Measurements from ENCODE around the gene ADGRL1.
A peak's percentile ranks its signal among the peaks of the same experiment; 100 is the strongest.

The ADGRL1 gene

GRCh38 chr19:14119644-14120496, 86.1 kb downstream of the ADGRL1 start:
- no peak overlapping the region for H3K4me3 ChIP-seq (ENCODE audit: low read length)

DNA sequence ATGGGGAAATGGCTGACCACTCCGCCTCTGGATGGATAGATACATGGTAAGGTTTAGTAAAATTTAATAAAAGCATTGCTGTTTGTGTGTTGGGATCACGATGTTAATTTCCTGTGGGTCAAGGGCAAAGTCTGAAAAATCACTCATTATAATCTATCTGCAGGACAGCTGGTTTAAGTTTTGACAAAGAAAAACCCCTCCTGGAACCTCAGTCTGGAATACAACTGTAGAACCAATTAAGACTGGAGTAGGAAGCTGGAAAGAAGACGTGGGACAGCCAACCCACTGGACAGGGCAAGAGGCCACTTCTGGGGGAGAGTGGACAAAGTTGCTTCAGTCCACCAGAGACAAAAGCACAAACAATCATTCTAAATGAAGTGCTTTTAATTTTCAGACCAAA, 86.8 kb downstream of the ADGRL1 start:
- H3K9ac ChIP-seq (ENCODE audit: low read length): no peak overlapping the region
- H3K4me3 ChIP-seq (ENCODE audit: low read length): peak overlapping the region; percentile 53
- peaks cover 8% of the 10 kb centered on the region for H3K4me1 ChIP-seq (ENCODE audit: control insufficient read depth, low read depth, low read length)
- H3K27ac ChIP-seq (ENCODE audit: low read length): no peak overlapping the region
- no peaks in the 10 kb centered on the region for H3K27me3 ChIP-seq (ENCODE audit: control insufficient read depth, insufficient read depth, low read length)
- peaks cover under 1% of the 10 kb centered on the region for H3K36me3 ChIP-seq (ENCODE audit: control insufficient read depth, low read depth, low read length)
- H3K9me3 ChIP-seq (ENCODE audit: control insufficient read depth, low read depth, low read length): no peaks in the 10 kb centered on the region

More at GRCh38 chr19:14119644-14120496, 86.1 kb downstream of the ADGRL1 start:
- H3K4me1 ChIP-seq (ENCODE audit: control insufficient read depth, low read depth, low read length): peaks cover 8% of the 10 kb centered on the region
- H3K36me3 ChIP-seq (ENCODE audit: control insufficient read depth, low read depth, low read length): peaks cover 6% of the 10 kb centered on the region
- no peaks in the 10 kb centered on the region for H3K27me3 ChIP-seq (ENCODE audit: control insufficient read depth, insufficient read depth, low read length)
- no peak overlapping the region for H3K9ac ChIP-seq (ENCODE audit: low read length)
- H3K9me3 ChIP-seq (ENCODE audit: control insufficient read depth, low read depth, low read length): no peaks in the 10 kb centered on the region
- no peak overlapping the region for H3K27ac ChIP-seq (ENCODE audit: low read length)

- Histone ChIP-seq H3K27ac (ENCODE audit: low read length) (no peak overlapping the region), H3K9me3 (ENCODE audit: control insufficient read depth, low read depth, low read length) (no peaks in the 10 kb centered on the region), H3K4me3 (ENCODE audit: low read length) (peak overlapping the region; percentile 53), H3K9ac (ENCODE audit: low read length) (peak overlapping the region; percentile 21), H3K36me3 (ENCODE audit: control insufficient read depth, low read depth, low read length) (no peaks in the 10 kb centered on the region), H3K4me1 (ENCODE audit: control insufficient read depth, low read depth, low read length) (peaks cover 8% of the 10 kb centered on the region), H3K27me3 (ENCODE audit: control insufficient read depth, insufficient read depth, low read length) (no peaks in the 10 kb centered on the region)
These were observed 87.6 kb downstream of the ADGRL1 start for GRCh38 chr19:14118165-14119051.

GRCh38 chr19:14117668-14118164, 88.3 kb downstream of the ADGRL1 start, which contains the start of gene PRKACA:
PRKACA (minus strand) TSS chr19:14117762; CDS start chr19:14117547, 215 bp downstream.
- no peaks in the 10 kb centered on the region for H3K27me3 ChIP-seq (ENCODE audit: control insufficient read depth, insufficient read depth, low read length)
- H3K4me3 ChIP-seq (ENCODE audit: low read length): peak within 1 kb of the TSS; percentile 65
- no peak within 1 kb of the TSS for H3K27ac ChIP-seq (ENCODE audit: low read length)
- H3K9me3 ChIP-seq (ENCODE audit: control insufficient read depth, low read depth, low read length): no peaks in the 10 kb centered on the region
- peaks cover 14% of the 10 kb centered on the region for H3K4me1 ChIP-seq (ENCODE audit: control insufficient read depth, low read depth, low read length)
- no peaks in the 10 kb centered on the region for H3K36me3 ChIP-seq (ENCODE audit: control insufficient read depth, low read depth, low read length)
- H3K9ac ChIP-seq (ENCODE audit: low read length): peak within 1 kb of the TSS; percentile 21

- Histone ChIP-seq H3K27ac (ENCODE audit: low read length) (no peak overlapping the region), H3K4me1 (ENCODE audit: control insufficient read depth, low read depth, low read length) (peaks cover 19% of the 10 kb centered on the region), H3K9me3 (ENCODE audit: control insufficient read depth, low read depth, low read length) (no peaks in the 10 kb centered on the region), H3K36me3 (ENCODE audit: control insufficient read depth, low read depth, low read length) (no peaks in the 10 kb centered on the region), H3K27me3 (ENCODE audit: control insufficient read depth, insufficient read depth, low read length) (no peaks in the 10 kb centered on the region), H3K9ac (ENCODE audit: low read length) (no peak overlapping the region), H3K4me3 (ENCODE audit: low read length) (peak overlapping the region; percentile 65)
These were observed 88.9 kb downstream of the ADGRL1 start for GRCh38 chr19:14116918-14117578.

- Histone ChIP-seq H3K27ac (ENCODE audit: low read length) (no peak overlapping the region), H3K9ac (ENCODE audit: low read length) (no peak overlapping the region), H3K4me1 (ENCODE audit: control insufficient read depth, low read depth, low read length) (peaks cover 19% of the 10 kb centered on the region), H3K9me3 (ENCODE audit: control insufficient read depth, low read depth, low read length) (no peaks in the 10 kb centered on the region), H3K36me3 (ENCODE audit: control insufficient read depth, low read depth, low read length) (no peaks in the 10 kb centered on the region), H3K4me3 (ENCODE audit: low read length) (peak overlapping the region; percentile 65), H3K27me3 (ENCODE audit: control insufficient read depth, insufficient read depth, low read length) (no peaks in the 10 kb centered on the region)
These were observed 89.4 kb downstream of the ADGRL1 start for GRCh38 chr19:14116525-14116917.

GRCh38 chr19:14115756-14116155, 90.2 kb downstream of the ADGRL1 start:
- H3K27me3 ChIP-seq (ENCODE audit: control insufficient read depth, insufficient read depth, low read length): no peaks in the 10 kb centered on the region
- H3K27ac ChIP-seq (ENCODE audit: low read length): no peak overlapping the region
- no peak overlapping the region for H3K4me3 ChIP-seq (ENCODE audit: low read length)
- H3K9ac ChIP-seq (ENCODE audit: low read length): no peak overlapping the region
- no peaks in the 10 kb centered on the region for H3K36me3 ChIP-seq (ENCODE audit: control insufficient read depth, low read depth, low read length)
- no peaks in the 10 kb centered on the region for H3K9me3 ChIP-seq (ENCODE audit: control insufficient read depth, low read depth, low read length)
- H3K4me1 ChIP-seq (ENCODE audit: control insufficient read depth, low read depth, low read length): peaks cover 19% of the 10 kb centered on the region

- Histone ChIP-seq H3K4me3 (ENCODE audit: low read length) (no peak overlapping the region), H3K4me1 (ENCODE audit: control insufficient read depth, low read depth, low read length) (peaks cover 19% of the 10 kb centered on the region), H3K9ac (ENCODE audit: low read length) (no peak overlapping the region), H3K27me3 (ENCODE audit: control insufficient read depth, insufficient read depth, low read length) (no peaks in the 10 kb centered on the region), H3K27ac (ENCODE audit: low read length) (no peak overlapping the region), H3K9me3 (ENCODE audit: control insufficient read depth, low read depth, low read length) (no peaks in the 10 kb centered on the region), H3K36me3 (ENCODE audit: control insufficient read depth, low read depth, low read length) (no peaks in the 10 kb centered on the region)
These were observed 91.1 kb downstream of the ADGRL1 start for GRCh38 chr19:14114854-14115253.

DNA sequence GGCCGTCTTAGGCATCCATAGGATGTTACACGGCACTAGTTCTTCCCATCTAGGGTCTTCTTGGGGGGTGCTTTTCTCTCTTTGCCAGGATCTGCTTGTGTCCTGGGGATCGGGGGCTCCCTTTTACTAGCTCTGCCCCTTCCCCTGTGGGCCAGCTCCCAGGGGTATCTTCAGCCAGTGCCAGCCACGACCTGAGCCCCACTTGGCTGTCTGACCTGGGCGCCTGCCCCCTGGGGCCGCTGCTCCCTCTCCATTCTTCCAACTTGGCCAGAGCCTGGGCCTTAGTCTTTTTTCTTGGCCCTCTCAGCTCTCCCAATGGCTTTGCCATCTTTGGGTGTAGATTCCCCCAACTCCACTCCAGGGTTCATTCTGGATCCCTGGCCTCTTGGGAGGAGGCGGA, 91.5 kb downstream of the ADGRL1 start:
- H3K27ac ChIP-seq (ENCODE audit: low read length): no peak overlapping the region
- H3K27me3 ChIP-seq (ENCODE audit: control insufficient read depth, insufficient read depth, low read length): no peaks in the 10 kb centered on the region
- H3K9ac ChIP-seq (ENCODE audit: low read length): no peak overlapping the region
- H3K4me3 ChIP-seq (ENCODE audit: low read length): no peak overlapping the region
- H3K4me1 ChIP-seq (ENCODE audit: control insufficient read depth, low read depth, low read length): peaks cover 19% of the 10 kb centered on the region
- H3K36me3 ChIP-seq (ENCODE audit: control insufficient read depth, low read depth, low read length): no peaks in the 10 kb centered on the region
- H3K9me3 ChIP-seq (ENCODE audit: control insufficient read depth, low read depth, low read length): no peaks in the 10 kb centered on the region

- Histone ChIP-seq H3K4me1 (ENCODE audit: control insufficient read depth, low read depth, low read length) (peaks cover 16% of the 10 kb centered on the region), H3K36me3 (ENCODE audit: control insufficient read depth, low read depth, low read length) (no peaks in the 10 kb centered on the region), H3K27me3 (ENCODE audit: control insufficient read depth, insufficient read depth, low read length) (no peaks in the 10 kb centered on the region), H3K27ac (ENCODE audit: low read length) (no peak overlapping the region), H3K9ac (ENCODE audit: low read length) (no peak overlapping the region), H3K4me3 (ENCODE audit: low read length) (no peak overlapping the region), H3K9me3 (ENCODE audit: control insufficient read depth, low read depth, low read length) (no peaks in the 10 kb centered on the region)
These were observed 92.1 kb downstream of the ADGRL1 start for GRCh38 chr19:14113762-14114414.
